H1 (cell line): ENCODE results near the gene NLN. TPM values are rescaled to one million over a fixed set of nuclear protein-coding genes. Genes with fewer than 3 reads are reported as not detected.

Experiments
- CTCF ChIA-PET: fragments of 300-600 bp; sonication (Branson Sonifier 250); formaldehyde crosslinking; loops from one replicate; lab custom pipeline; 2021; ENCODE audit not compliant: partially characterized antibody; lab: Charles Lee
- POLR2A ChIA-PET: fragments of 300-600 bp; sonication (Branson Sonifier 250); formaldehyde crosslinking; loops from one replicate; lab custom pipeline; 2021; ENCODE audit warnings: inconsistent platforms; ENCODE audit not compliant: partially characterized antibody; lab: Charles Lee
- DNase-seq, 2 experiments: peaks; one replicate each; pipeline versions ENCODE4 v3.0.0 to v3.0.0-alpha.2; 2010 to 2022; ENCODE audit warnings: low spot score in 2 of 2, low read depth in 1 of 2, mixed read lengths in 1 of 2
- FAIRE-seq: peaks from 2 replicates; lab custom pipeline; 2011; peaks lifted over from hg19 to GRCh38; lab: Jason Lieb, UNC
- H2AFZ ChIP-seq: 2 replicates; pipeline ENCODE4 v1.8.1; 2012; ENCODE audit warnings: low read length, inconsistent platforms
- H2AK5ac ChIP-seq: 2 replicates; pipeline ENCODE4 v1.6.1; 2013; ENCODE audit warnings: low read depth, low read length
- H2BK120ac ChIP-seq: replicated peaks from 2 replicates; pipeline ENCODE3; 2013; ENCODE audit warnings: low read depth, low read length, inconsistent platforms
- H2BK12ac ChIP-seq: 2 replicates; pipeline ENCODE4 v1.6.1; 2013; ENCODE audit warnings: low read depth, low read length
- H2BK15ac ChIP-seq: 2 replicates; pipeline ENCODE4 v1.6.1; 2013; ENCODE audit warnings: low read length
- H2BK20ac ChIP-seq: 2 replicates; pipeline ENCODE4 v1.6.1; 2013; ENCODE audit warnings: low read length
- H2BK5ac ChIP-seq: 2 replicates; pipeline ENCODE4 v1.6.1; 2013; ENCODE audit warnings: low read depth, low read length
- H3K14ac ChIP-seq: 2 replicates; pipeline ENCODE4 v1.6.1; 2013; ENCODE audit warnings: inconsistent platforms; ENCODE audit not compliant: insufficient read length
- H3K18ac ChIP-seq: 2 replicates; pipeline ENCODE4 v1.6.1; 2013; ENCODE audit warnings: low read length; ENCODE audit errors: extremely low read depth
- H3K23ac ChIP-seq: 2 replicates; pipeline ENCODE4 v1.6.1; 2013; ENCODE audit warnings: inconsistent platforms; ENCODE audit not compliant: insufficient read length
- H3K23me2 ChIP-seq: 2 replicates; pipeline ENCODE4 v1.6.1; 2013; ENCODE audit warnings: low read depth, low read length
- H3K27ac ChIP-seq: 2 replicates; pipeline ENCODE4 v1.6.1; 2011; ENCODE audit warnings: low read depth, low read length, inconsistent platforms
- H3K27me3 ChIP-seq, 4 experiments: replicated peaks in 1 of 4; 1 replicate in 1 of 4; 2 replicates in 3 of 4; pipeline versions ENCODE4 v1.6.1 to v1.8.1; 2011 to 2013; ENCODE audit warnings: low read length in 3 of 4, mild to moderate bottlenecking in 3 of 4, inconsistent platforms in 2 of 4, mixed read lengths in 2 of 4, moderate library complexity in 1 of 4; ENCODE audit not compliant: control insufficient read depth in 3 of 4, insufficient read depth in 3 of 4; ENCODE audit errors: extremely low read depth in 1 of 4
- H3K36me3 ChIP-seq, 4 experiments: 2 replicates each; pipeline versions ENCODE4 v1.6.1 to v1.8.1; 2011 to 2013; ENCODE audit warnings: mild to moderate bottlenecking in 4 of 4, low read length in 3 of 4, moderate library complexity in 2 of 4, control low read depth in 1 of 4, inconsistent platforms in 1 of 4; ENCODE audit not compliant: insufficient read depth in 4 of 4, control insufficient read depth in 2 of 4
- H3K4ac ChIP-seq: replicated peaks from 2 replicates; pipeline ENCODE3; 2013; ENCODE audit warnings: low read length, low read depth, mixed read lengths, inconsistent platforms; ENCODE audit not compliant: insufficient read length
- H3K4me1 ChIP-seq, 4 experiments: replicated peaks in 1 of 4; 1 replicate in 1 of 4; 2 replicates in 3 of 4; pipeline versions ENCODE4 v1.6.1 to v1.8.1; 2011 to 2013; ENCODE audit warnings: low read length in 3 of 4, inconsistent platforms in 2 of 4, mixed read lengths in 1 of 4; ENCODE audit not compliant: insufficient read depth in 4 of 4, control insufficient read depth in 3 of 4
- H3K4me2 ChIP-seq, 2 experiments: 2 replicates each; pipeline versions ENCODE4 v1.6.1 to v1.8.1; 2011 to 2013; ENCODE audit warnings: low read depth in 2 of 2, low read length in 2 of 2, control low read depth in 1 of 2, inconsistent platforms in 1 of 2, mild to moderate bottlenecking in 1 of 2; ENCODE audit not compliant: insufficient read depth in 1 of 2
- H3K4me3 ChIP-seq, 4 experiments: fragments of 200-600, 300-600 bp in 1 of 4; sonication (generic), shearing (Covaris generic), sonication (Bioruptor Twin) in 1 of 4; 2 replicates each; pipeline versions ENCODE4 v1.5.1 to v1.8.1; 2011 to 2016; ENCODE audit warnings: low read length in 4 of 4, low read depth in 3 of 4, control low read depth in 2 of 4, inconsistent platforms in 2 of 4, mild to moderate bottlenecking in 2 of 4, mixed read lengths in 1 of 4, moderate library complexity in 1 of 4; ENCODE audit not compliant: insufficient read depth in 2 of 4; ENCODE audit errors: extremely low read depth in 1 of 4
- H3K56ac ChIP-seq: replicated peaks from 2 replicates; pipeline ENCODE3; 2013; ENCODE audit warnings: low read depth, mild to moderate bottlenecking, mixed read lengths, low read length, inconsistent platforms; ENCODE audit not compliant: insufficient read length
- H3K79me1 ChIP-seq: 2 replicates; pipeline ENCODE4 v1.6.1; 2013; ENCODE audit warnings: low read depth, low read length, control low read depth
- H3K79me2 ChIP-seq, 2 experiments: 2 replicates each; pipeline versions ENCODE4 v1.6.1 to v1.8.1; 2012 to 2013; ENCODE audit warnings: low read length in 2 of 2, mild to moderate bottlenecking in 2 of 2, inconsistent platforms in 1 of 2; ENCODE audit not compliant: insufficient read depth in 2 of 2, control insufficient read depth in 1 of 2
- H3K9ac ChIP-seq, 4 experiments: replicated peaks in 1 of 4; 1 replicate in 1 of 4; 2 replicates in 3 of 4; pipeline versions ENCODE4 v1.6.1 to v1.8.1; 2011 to 2013; ENCODE audit warnings: low read depth in 3 of 4, low read length in 3 of 4, control low read depth in 2 of 4, mild to moderate bottlenecking in 2 of 4, moderate library complexity in 2 of 4, inconsistent platforms in 1 of 4; ENCODE audit errors: extremely low read depth in 1 of 4
- H3K9me3 ChIP-seq, 2 experiments: 2 replicates each; pipeline versions ENCODE4 v1.6.1 to v1.8.1; 2012 to 2013; ENCODE audit warnings: mild to moderate bottlenecking in 2 of 2, moderate library complexity in 2 of 2, control low read depth in 1 of 2, inconsistent platforms in 1 of 2, low read depth in 1 of 2, low read length in 1 of 2, mixed read lengths in 1 of 2; ENCODE audit not compliant: insufficient read depth in 2 of 2
- H4K20me1 ChIP-seq, 2 experiments: replicated peaks in 1 of 2; 2 replicates each; pipeline versions ENCODE3 to v1.8.1; 2011 to 2013; ENCODE audit warnings: inconsistent platforms in 2 of 2, low read length in 2 of 2, mild to moderate bottlenecking in 1 of 2; ENCODE audit not compliant: insufficient read depth in 2 of 2, control insufficient read depth in 1 of 2
- H4K5ac ChIP-seq: 2 replicates; pipeline ENCODE4 v1.6.1; 2013; ENCODE audit warnings: low read length, low read depth, mixed read lengths, inconsistent platforms; ENCODE audit not compliant: insufficient read length
- H4K8ac ChIP-seq: 2 replicates; pipeline ENCODE4 v1.8.0; 2013; ENCODE audit warnings: mild to moderate bottlenecking, moderate library complexity, low read length, inconsistent platforms; ENCODE audit not compliant: insufficient read depth; ENCODE audit errors: extremely low read depth
- H4K91ac ChIP-seq: replicated peaks from 2 replicates; pipeline ENCODE3; 2013; ENCODE audit warnings: low read length, mixed read lengths, inconsistent platforms; ENCODE audit not compliant: insufficient read length
- ASH2L ChIP-seq: fragments of 200-600, 300-600 bp; sonication (generic); IDR thresholded peaks from one replicate; pipeline ENCODE4 v1.7.1; 2017; ENCODE audit warnings: low read length
- CHD1 ChIP-seq: IDR thresholded peaks from 2 replicates; pipeline ENCODE4 v1.6.1; 2012; ENCODE audit warnings: low read depth, low read length, improper control_type of control experiment
- CREB1 ChIP-seq: IDR thresholded peaks from 2 replicates; pipeline ENCODE4 v1.6.1; 2012; ENCODE audit warnings: inconsistent platforms
- GTF2F1 ChIP-seq: IDR thresholded peaks from 2 replicates; pipeline ENCODE4 v1.6.1; 2012; ENCODE audit warnings: low read depth, low read length, improper control_type of control experiment, borderline replicate concordance
- JUND ChIP-seq: IDR thresholded peaks from 2 replicates; pipeline ENCODE4 v1.6.1; 2011; ENCODE audit warnings: mild to moderate bottlenecking, improper control_type of control experiment, low read length
- MAFK ChIP-seq: IDR thresholded peaks from 2 replicates; pipeline ENCODE4 v1.6.1; 2012; ENCODE audit warnings: low read depth, mild to moderate bottlenecking, improper control_type of control experiment, low read length
- NANOG ChIP-seq: IDR thresholded peaks from 2 replicates; pipeline ENCODE4 v1.6.1; 2011; ENCODE audit warnings: low read length, low read depth, mild to moderate bottlenecking, inconsistent platforms; ENCODE audit not compliant: insufficient read depth, poor library complexity, severe bottlenecking
- POU5F1 ChIP-seq: IDR thresholded peaks from 2 replicates; pipeline ENCODE4 v1.6.1; 2011; ENCODE audit warnings: low read depth, mild to moderate bottlenecking, low read length, moderate library complexity
- SIRT6 ChIP-seq: IDR thresholded peaks from one replicate; pipeline ENCODE4 v1.7.1; 2012; ENCODE audit warnings: low read length, inconsistent platforms
- SUZ12 ChIP-seq: fragments of 200-600 bp; sonication (generic); IDR thresholded peaks from 2 replicates; pipeline ENCODE4 v1.6.1; 2012; ENCODE audit warnings: mild to moderate bottlenecking, inconsistent platforms, low read length, moderate library complexity, mixed read lengths
- WGBS, 2 experiments: shearing (Covaris generic) in 1 of 2; methylation state at CpG; one replicate each; pipeline versions ENCODE4 v1.1.6 to v1.1.7; 2013 to 2015; ENCODE audit warnings: low lambda C conversion rate in 2 of 2, mixed read lengths in 2 of 2, inconsistent platforms in 1 of 2, low coverage in 1 of 2, missing lambda C conversion rate in 1 of 2; ENCODE audit not compliant: insufficient replicate concordance in 2 of 2, insufficient coverage in 1 of 2, insufficient read length in 1 of 2; ENCODE audit errors: extremely low coverage in 1 of 2, missing lambda C conversion rate in 1 of 2; 5-methylcytosine and 5-hydroxymethylcytosine counted together
- polyA plus RNA-seq, 7 experiments: library from polyadenylated mRNA; depleted of rRNA in 3 of 7; stranded (reverse) in 5 of 7; unstranded in 2 of 7; fragments of >200 nt in 5 of 7; fragments of 200-250 nt in 2 of 7; gene quantifications; 1 replicate in 5 of 7; 2 replicates in 1 of 7; 4 replicates in 1 of 7; pipeline versions ENCODE4 v1.2.1 to v1.2.3, GENCODE V29; 2011 to 2013; ENCODE audit warnings: missing spikeins in 2 of 7, mixed read lengths in 2 of 7
- total RNA-seq: library from RNA; stranded (reverse); fragmentation: NEBNext Ultra II Directional; extraction: Animal tissue kit (Norgen Biotek cat#: 25700); gene quantifications from 2 replicates; pipeline ENCODE4 v1.2.1, GENCODE V29; 2021
- TF ChIP-seq, protein P1 (sequence below): IDR thresholded peaks from 2 replicates; pipeline ENCODE4 v1.6.1; 2011; ENCODE audit warnings: low read length, improper control_type of control experiment

The NLN gene
- total and polyA plus RNA-seq, 2 of the 8 experiments (the other 6 are each of a cell fraction or from before 2014, with no cell fraction given), result 46.7 to 192 TPM

DNA sequence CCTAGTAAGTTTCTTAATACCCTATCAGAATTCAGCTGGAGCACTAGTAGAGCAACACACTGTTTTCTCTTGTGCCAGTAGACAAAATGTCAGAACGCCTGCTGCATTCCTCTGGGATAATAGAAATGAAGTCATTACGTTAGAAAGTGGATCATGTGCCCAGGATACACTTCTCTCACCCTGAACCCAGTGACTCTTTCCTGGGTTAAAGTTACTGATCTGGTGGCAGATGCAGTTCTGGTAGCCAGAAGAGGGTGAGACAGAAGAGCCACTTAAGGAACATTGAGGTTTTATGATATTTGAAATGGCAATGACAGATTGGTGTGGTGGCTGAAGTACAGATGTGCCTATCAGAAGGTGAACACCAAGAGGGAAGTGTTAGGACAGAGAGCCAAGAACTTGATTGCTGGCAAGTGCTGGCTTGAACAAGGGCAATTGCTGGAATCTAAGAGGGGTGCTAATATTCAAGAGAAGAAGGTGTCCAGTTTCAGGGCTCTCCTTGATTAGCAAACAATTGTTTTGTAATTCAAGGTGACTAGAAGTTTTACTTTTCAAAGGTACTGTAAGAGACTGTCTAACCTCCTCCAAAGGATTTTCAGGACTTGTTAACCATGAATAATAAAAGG lies 110.7 kb downstream of the NLN start:
- Histone ChIP-seq H3K4me1 (peaks cover 0 to 2% (median 0%) of the 10 kb centered on the region in 4 experiments; a peak in 2 of 7 replicates), H3K18ac (no peak overlapping the region), H2AFZ (no peak overlapping the region), H3K79me2 (no peaks in the 10 kb centered on the region), H3K4ac (no peak overlapping the region), H3K27ac (no peak overlapping the region), H2BK15ac (no peak overlapping the region), H3K79me1 (no peaks in the 10 kb centered on the region), H4K20me1 (peaks cover 0 to 3% of the 10 kb centered on the region in 2 experiments), H3K4me2 (no peak overlapping the region), H2AK5ac (no peak overlapping the region), H2BK120ac (no peak overlapping the region), H4K8ac (no peak overlapping the region), H3K36me3 (no peaks in the 10 kb centered on the region; a peak in 2 of 8 replicates), H3K4me3 (no peak overlapping the region), H3K23ac (no peak overlapping the region), H3K9ac (no peak overlapping the region), H2BK5ac (no peak overlapping the region; the same call in 1 of the 2 replicates), H4K5ac (no peak overlapping the region), H2BK20ac (no peak overlapping the region), H3K14ac (no peak overlapping the region), H3K23me2 (no peaks in the 10 kb centered on the region), H3K27me3 (no peaks in the 10 kb centered on the region), H3K56ac (no peak overlapping the region), H2BK12ac (no peak overlapping the region), H4K91ac (no peak overlapping the region), H3K9me3 (no peaks in the 10 kb centered on the region)
- CTCF ChIA-PET, result no interaction called here
- DNase-seq (no peak), FAIRE-seq (peak; percentile 45)
- TF ChIP-seq SUZ12 (no peak), NANOG (no peak), ASH2L (no peak), SIRT6 (no peak), GTF2F1 (no peak), CREB1 (no peak), JUND (no peak), CHD1 (no peak), POU5F1 (no peak), MAFK (no peak)
- TF ChIP-seq, protein P1, sequence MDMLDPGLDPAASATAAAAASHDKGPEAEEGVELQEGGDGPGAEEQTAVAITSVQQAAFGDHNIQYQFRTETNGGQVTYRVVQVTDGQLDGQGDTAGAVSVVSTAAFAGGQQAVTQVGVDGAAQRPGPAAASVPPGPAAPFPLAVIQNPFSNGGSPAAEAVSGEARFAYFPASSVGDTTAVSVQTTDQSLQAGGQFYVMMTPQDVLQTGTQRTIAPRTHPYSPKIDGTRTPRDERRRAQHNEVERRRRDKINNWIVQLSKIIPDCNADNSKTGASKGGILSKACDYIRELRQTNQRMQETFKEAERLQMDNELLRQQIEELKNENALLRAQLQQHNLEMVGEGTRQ, result no peak
- POLR2A ChIA-PET, result interaction anchor here (0.8 kb wide), 1 partner anchor 94 kb away, joined by 3 read pairs; the partner anchor contains the start of gene ERBIN
- WGBS, 2 experiments, result 79% methylated on average over 2 of the region's 2 CpGs; no CpG with 5 or more reads in 1 of the 2 experiments
